IPS-NIHi11 (cell line): ENCODE results near the gene LGR5.

ENCODE experiments used
- DNase-seq: peaks from one replicate; pipeline ENCODE4 v3.0.0; 2012; ENCODE audit warnings: mixed read lengths, low spot score

LGR5 gene, protein sequence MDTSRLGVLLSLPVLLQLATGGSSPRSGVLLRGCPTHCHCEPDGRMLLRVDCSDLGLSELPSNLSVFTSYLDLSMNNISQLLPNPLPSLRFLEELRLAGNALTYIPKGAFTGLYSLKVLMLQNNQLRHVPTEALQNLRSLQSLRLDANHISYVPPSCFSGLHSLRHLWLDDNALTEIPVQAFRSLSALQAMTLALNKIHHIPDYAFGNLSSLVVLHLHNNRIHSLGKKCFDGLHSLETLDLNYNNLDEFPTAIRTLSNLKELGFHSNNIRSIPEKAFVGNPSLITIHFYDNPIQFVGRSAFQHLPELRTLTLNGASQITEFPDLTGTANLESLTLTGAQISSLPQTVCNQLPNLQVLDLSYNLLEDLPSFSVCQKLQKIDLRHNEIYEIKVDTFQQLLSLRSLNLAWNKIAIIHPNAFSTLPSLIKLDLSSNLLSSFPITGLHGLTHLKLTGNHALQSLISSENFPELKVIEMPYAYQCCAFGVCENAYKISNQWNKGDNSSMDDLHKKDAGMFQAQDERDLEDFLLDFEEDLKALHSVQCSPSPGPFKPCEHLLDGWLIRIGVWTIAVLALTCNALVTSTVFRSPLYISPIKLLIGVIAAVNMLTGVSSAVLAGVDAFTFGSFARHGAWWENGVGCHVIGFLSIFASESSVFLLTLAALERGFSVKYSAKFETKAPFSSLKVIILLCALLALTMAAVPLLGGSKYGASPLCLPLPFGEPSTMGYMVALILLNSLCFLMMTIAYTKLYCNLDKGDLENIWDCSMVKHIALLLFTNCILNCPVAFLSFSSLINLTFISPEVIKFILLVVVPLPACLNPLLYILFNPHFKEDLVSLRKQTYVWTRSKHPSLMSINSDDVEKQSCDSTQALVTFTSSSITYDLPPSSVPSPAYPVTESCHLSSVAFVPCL

DNA sequence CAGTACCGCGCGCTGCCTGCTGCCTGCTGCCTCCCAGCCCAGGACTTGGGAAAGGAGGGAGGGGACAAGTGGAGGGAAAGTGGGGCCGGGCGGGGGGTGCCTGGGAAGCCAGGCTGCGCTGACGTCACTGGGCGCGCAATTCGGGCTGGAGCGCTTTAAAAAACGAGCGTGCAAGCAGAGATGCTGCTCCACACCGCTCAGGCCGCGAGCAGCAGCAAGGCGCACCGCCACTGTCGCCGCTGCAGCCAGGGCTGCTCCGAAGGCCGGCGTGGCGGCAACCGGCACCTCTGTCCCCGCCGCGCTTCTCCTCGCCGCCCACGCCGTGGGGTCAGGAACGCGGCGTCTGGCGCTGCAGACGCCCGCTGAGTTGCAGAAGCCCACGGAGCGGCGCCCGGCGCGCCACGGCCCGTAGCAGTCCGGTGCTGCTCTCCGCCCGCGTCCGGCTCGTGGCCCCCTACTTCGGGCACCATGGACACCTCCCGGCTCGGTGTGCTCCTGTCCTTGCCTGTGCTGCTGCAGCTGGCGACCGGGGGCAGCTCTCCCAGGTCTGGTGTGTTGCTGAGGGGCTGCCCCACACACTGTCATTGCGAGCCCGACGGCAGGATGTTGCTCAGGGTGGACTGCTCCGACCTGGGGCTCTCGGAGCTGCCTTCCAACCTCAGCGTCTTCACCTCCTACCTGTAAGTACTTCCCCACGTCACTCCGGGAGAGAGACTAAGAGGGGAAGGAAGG, at the start of gene LGR5:
Gene LGR5, plus strand, starts transcription at position 186 of the 732 bp plus-strand sequence. Its CDS starts 283 bp downstream, at position 469.
- peak; percentile 68 for DNase-seq

DNA sequence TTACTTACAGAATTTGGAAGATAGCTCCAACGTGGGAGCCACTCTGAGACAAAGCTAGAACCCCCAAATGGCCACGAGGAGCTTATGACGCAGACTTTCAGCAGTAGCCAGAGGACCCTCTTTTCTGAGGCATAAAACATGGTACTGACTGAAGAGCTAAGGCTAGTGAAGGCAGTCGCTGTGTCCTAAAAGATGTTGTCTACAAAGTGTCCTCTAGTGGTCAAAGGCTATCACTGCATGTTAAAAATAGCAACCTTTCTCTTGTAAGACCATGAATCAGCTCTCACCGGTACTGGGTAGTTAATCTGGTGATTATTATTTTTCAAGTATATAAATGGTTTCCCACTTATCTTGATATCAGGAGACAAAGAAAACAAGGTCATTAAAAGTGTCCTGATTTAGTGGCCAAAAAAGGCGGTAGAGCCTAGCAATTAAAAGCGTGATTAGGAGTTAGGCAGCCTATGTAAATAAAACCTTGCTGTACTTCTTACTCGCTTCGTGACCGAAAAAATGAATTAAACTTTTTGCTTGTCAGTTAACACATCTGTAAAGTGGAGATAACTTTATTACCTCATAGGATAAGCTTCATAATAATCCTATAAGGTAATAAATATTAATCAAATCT, 47.0 kb upstream of the LGR5 start:
- DNase-seq, result peak; percentile 79

DNA sequence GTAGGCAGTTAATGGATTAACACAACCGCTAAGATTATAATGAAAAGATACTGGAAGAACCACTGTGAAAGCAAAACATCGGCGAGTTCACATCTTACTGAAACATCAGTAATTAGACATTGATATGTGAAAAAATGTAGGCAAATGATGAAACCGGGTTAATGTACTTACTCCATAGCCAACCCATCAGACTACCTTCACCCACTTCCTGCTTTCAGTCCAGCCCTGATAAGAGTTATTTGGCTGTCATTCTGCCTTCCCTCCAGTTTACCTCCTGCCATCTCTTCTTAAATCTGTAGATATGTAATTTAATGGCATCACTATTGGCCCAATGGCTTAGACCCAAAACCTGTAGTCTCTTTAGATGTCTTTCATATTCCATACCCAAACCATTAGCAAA, 46.0 kb upstream of the LGR5 start:
- DNase-seq, result no peak

DNA sequence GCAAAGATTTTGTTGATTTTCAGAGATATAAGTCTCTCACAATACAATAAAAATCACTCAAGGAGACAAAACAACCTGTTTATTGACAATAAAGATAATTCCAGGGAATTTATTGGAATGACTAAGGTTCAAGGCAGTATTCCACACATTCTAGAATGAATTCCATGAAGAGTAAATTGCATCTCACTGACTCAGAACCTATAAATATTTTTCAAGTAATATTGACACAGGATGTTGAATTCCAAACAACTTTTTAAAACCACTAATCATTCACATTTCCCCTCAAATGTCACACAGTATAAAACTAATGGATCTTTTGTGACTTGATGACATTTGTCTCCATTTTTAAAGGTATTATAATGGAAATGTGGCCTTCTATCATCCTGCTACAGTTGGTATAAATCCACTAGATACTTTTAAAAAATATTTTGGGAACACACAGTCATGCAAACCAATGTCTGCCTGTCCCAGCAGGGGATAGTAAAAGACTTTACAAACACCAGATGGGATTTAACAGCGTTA, 42.1 kb upstream of the LGR5 start:
- no peak for DNase-seq

DNA sequence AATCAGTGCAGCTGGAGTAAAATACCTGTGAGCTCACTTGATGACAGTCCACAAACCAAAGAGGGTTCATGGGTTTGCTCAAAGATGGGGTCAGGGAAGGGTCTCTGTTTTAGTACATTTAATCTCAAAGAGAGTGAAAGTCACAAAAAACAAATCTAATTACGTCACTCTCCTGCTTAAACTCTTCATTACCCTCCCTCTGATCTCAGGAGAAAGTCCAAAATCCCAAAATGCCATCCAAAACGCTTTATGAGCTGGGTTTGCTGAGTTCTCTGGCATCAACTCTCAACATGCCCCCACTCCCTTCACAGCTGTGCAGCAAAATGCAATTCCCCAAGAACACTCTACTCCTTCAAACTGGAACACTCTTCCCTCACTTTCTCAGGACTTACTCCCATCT, 40.4 kb upstream of the LGR5 start:
- DNase-seq, result no peak

DNA sequence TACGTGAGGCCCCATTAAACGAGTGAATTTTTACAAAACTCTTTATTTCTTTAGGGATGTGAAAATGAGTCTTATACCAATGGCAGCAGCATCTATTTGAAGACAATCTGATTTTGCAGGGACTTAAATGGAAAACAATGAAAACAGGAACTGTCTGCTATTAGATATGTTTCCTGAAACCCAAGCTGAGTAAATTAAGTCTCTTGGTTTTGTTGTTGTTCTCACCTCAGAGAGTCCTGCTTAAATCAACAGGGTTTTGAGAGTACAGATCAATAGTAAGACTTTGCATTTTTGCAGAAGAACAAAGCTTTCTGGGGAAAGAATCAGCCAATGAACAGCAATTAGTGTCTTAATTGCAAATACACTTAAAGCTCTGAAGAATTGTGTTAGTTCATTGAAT, 39.1 kb upstream of the LGR5 start:
- no peak for DNase-seq

DNA sequence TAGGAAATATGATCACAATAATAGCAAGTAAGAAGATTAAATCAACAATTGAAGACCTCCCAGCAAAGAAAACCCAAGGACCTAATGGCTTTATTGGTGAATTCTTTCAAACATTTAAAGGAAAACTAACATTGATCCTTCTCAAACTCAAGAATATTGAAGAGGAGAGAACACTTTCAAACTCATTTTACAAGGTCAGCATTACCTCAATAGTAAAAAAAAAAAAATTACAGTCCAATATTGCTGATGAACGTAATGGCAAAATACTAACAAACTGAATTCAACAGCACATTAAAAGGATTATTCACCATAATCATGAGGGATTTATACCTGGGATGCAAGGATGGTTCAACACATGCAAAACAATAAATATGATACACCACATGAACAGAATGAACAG, 33.7 kb upstream of the LGR5 start:
- no peak for DNase-seq

DNA sequence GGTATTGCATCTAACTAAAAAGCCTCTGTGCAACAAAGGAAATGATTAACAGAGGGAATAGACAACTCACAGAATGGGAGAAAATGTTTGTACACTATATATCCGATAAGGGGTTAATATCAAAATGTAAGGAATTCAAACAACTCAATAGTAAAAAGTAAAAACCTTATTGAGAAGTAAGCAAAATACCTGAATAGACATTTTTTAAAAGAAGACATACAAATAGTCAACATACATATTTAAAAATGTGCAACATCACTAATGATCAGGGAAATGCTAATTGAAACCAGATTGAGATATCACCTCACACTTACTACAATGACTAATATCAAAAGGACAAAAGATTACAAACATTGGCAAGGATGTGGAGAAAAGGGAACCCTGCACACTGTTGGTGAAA, 31.9 kb upstream of the LGR5 start:
- DNase-seq, result no peak

DNA sequence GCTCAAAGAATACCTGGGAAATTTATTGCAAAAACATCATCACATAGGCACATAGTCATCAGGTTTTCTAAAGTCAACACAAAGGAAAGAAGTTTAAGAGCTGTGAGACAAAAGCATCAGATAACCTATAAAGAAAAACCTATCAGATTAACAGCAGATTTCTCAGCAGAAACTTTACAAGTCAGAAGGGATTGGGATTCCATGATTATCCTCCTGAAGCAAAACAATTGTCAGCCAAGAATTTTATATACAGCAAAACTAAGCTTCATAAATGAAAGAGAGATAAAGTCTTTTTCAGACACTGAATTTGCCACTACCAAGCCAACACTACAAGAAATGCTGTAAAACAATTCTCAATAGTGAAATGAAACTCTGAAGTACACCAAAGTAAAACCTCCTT, 28.8 kb upstream of the LGR5 start:
- DNase-seq, result no peak

DNA sequence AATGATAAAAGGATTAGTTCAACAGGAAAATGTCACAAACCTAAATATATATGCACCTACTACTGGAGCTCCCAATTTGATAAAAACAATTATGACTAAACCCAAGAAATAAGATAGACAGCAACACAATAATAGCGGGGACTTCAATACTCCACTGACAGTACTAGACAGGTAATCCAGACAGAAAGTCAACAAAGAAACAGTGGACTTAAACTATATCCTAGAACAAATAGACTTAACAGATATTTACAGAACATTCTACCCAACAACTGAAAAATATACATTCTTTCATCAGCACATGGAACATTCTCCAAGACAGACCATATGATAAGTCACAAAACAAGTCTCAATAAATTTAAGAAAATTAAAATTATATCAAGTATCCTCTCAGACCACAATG, 28.0 kb upstream of the LGR5 start:
- no peak for DNase-seq

DNA sequence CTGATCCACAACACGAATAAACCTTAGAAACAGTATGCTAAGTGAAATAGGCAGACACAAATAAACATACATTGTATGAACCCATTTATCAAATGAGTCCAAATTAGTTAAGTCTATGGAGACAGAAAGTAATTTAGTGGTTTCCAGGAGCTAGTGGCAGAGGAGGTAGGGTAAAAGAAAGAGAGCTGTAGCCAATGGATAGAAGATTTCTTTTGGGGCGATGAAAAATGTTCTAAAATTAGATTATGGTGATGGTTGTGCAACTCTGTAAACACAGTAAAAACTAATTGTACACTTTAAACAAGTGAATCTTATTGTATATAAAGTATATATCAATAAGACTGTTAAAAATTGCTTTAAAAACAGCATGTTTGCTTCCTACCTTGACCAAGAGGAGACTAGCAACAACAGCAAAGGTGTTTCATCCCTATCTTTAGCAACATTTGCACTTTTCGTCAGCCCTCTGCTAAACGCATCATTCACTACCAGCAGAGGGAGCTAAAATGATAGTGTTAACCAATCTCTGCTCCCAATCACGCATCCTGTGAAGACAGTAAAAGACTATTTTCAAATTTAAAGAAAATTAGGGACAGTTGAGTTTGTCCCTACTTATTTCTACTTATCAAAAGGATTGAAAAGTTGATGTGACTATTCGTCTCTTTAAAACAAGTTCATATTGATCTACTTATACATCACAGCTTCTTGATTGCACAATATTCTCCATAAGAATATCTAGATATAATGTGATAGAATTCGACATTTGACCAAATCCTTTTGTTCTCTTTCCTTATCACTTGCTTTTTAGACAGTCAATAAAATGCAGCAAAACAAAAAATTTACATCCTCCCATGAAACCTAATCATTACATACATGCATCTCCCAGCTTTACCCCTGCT, 24.0 kb upstream of the LGR5 start:
- DNase-seq, result peak; percentile 63

DNA sequence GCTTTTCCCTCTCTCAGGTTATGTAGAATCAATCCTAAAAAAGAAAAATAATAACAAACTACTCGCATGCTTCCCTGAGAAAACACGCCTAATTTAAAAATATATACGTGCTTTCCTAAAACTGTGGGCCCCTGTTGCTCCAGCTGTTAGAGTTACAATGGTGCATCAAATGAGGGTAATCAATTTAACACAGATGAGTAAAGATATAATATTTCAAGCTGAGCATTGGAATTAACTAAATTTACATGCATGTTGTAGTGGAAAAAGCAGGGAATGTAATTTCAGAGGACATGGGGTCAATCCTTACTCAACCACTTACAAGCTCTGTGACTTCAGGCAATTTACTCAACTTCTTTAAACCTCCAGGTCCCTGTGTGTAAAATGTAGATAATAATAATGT, 22.4 kb upstream of the LGR5 start:
- DNase-seq, result no peak

DNA sequence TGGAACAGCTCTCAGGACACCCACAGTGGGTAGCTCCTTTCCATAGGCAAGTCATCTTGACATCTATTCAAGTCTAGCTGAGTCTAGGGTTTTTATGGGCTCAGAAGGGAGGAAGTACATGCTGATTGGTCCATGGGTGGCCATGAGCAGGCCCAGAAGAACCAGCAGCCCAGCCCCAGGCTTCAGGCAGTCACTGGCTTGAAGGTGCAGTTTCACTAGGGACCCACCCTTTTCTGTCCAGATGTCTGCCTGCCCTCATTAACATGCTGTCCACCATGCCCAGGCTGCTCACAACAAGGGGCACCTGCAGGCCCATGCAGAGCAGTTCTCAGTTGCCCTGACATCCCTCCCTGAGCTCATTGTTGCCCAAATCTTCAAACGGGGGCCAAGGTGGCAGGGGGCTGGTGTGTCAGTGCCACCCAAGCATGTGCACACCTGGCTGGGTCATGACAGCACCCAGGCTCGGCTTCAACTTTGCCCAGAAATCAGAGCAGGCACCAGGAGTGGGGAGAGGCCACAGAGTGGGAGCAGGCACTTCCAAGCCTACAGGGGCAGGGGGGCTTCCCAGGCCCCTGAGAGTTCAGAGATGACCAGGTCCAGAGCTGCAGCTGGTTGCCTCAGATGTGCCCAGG, 18.7 kb upstream of the LGR5 start:
- no peak for DNase-seq

DNA sequence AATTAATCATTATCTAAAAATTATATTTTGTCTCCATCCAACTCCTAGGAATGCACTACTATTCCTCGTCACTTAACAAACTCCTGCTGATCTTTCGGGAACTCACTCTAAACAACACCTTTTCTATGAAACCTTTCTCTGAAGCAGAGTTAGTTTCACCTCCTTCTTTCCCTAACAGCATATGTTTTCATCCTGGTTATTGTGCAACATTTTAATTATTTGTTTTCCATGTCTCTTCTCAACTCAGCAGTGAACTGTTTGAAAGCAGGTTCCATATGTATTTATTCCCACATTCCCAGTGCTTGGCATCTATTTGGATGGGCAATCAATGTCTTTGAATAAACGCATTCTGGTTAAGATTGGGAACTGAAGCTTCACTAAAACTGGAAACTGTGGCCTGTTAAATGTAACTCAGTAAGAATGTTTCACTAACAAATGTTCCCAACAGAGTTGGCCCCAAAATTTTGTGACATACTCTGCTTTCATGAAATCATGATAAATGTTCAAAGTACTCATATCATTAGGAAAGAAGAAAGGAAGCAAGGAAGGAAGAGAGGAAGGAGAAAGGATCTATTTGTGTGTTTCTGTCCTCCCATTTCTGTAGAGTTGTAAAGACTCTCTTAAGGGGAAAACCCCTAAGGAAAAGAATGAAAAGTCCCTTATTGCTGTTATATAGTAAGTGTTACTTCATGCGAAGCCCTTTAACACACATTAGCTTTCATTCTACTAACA, 13.9 kb upstream of the LGR5 start:
- no peak for DNase-seq

DNA sequence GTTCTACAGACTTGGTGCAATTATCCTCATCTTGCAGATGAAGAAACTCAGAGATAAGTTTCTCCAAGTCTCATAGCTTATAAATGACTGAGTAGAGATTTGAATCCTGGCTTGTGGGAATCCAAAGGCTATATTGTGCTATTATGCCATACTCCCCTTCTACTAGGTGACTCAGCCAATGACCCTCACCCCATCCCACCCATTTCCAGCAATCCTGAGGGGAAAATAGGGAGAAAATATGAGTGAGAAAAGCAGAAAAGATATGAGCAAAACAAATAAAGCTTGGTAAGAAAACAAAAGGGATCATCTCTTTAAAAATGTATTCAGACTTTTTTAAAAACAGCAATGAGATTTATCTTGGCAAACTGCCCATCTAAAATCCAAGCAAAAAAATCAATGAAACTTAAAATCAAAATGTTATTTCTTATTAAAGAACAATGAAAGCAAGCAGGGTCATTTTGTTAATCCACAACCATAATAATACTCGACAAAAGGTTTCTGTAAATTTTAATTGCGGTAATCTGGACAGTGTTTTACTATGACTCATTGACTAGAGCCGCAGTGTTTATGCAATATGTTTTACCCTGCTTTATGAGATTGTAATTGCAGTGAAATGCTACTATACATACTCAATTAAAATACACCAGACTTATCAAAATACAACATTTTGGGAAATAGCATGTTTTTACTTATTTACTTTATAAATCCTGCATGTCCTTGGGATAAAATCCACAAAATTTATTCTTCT, 13.1 kb upstream of the LGR5 start:
- DNase-seq, result no peak

DNA sequence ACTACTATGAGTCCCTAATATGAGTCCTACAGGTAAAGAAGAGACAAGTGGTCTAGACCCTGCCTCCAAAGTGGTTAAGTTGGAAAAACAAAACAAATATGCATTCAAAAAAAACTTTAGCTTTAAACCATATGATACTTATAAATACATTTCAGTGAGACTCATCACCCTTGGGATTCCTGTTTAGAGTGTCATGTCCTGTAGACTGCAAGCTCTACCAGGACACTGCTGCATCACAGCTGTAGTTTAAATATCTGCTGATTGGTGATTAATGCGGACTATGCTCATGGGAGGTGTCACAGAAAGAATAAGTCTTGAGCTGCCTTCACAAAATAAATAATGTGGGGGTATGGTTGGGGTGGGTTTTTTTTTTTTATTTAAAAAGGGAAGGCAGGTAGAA, 8.8 kb upstream of the LGR5 start:
- no peak for DNase-seq

DNA sequence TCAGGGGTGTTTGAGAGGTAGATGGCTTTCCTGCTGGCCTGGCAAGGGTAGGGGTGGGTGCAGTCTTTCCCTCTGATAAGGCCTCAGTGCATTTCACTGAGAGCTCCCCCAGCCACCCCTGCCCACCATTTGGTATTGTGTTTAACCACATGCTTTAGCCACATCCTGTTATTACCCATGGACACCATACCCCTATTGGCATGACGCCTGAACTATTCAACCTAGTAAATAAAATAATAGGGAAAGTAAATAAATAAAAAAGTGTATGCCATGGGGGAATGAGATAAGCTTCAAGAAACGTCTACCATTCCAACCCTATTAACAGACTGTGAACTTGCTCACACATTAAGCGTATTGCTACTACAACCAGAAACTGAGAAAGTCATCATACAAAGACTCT, 7.6 kb upstream of the LGR5 start:
- DNase-seq, result no peak

DNA sequence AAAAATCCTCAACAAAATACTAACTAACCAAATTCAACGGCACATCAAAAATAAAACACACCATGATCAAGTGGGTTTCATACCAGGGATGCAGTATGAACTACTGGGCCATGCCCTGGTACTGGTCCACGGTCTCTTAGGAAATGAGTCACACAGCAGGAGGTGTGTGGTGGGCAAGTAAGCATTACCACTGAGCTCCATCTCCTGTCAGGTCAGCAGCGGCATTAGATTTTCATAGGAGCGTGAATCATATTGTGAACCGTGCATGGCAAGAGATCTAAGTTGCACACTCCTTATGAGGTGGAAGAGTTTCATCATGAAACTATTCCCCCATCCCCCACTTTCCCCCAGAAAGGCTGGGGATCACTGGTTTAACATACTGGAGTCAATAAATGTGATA, 6.7 kb upstream of the LGR5 start:
- DNase-seq, result no peak

DNA sequence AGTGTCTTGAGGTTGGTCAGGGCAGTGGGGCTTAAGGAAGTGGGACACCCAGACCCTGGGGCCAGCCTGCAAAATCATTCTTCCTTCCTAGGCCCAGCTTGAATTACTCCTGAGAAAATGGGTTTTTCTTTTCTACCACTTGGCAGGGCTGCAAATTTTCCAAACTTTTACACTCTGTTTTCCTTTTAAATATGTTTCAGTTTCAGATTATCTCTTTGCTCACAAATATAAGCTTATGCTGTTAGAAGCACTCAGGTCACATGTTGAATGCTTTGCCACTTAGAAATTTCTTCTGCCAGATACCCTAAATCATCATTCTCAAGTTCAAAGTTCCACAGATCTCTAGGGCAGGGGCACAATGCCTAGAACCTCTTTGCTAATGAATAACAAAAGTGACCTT, 2.9 kb upstream of the LGR5 start:
- DNase-seq, result no peak
